Motor neuron (in vitro differentiated cells): ENCODE measurements around the gene CLDN6. TPM values are rescaled to one million over a fixed set of nuclear protein-coding genes. Genes with fewer than 3 reads are reported as not detected.

Experiments
- ATAC-seq, 8 experiments: fragments of 200-7000 bp; cut with Tn5 transposase; replicated peaks in 6 of 8; 2 replicates each; pipeline ENCODE4 v1.8.0; 2021; ENCODE audit warnings: mild to moderate bottlenecking in 8 of 8, moderate library complexity in 8 of 8
- H3K27ac ChIP-seq, 2 donors: fragments of 250-450 bp; sonication (Bioruptor Pico); 2 replicates each; pipeline ENCODE4 v1.9.0; 2021; ENCODE audit warnings: antibody characterized with exemption in 2 of 2, mild to moderate bottlenecking in 2 of 2, moderate library complexity in 1 of 2
- H3K4me1 ChIP-seq, 2 donors: fragments of 250-450 bp; sonication (Bioruptor Pico); replicated peaks in 1 of 2; 2 replicates each; pipeline ENCODE4 v1.6.1; 2021; ENCODE audit warnings: antibody characterized with exemption in 2 of 2, mild to moderate bottlenecking in 2 of 2, moderate library complexity in 1 of 2
- H3K4me3 ChIP-seq, 5 donors: fragments of 250-450 bp; sonication (Bioruptor Pico); 2 replicates each; pipeline ENCODE4 v1.9.0; 2021; ENCODE audit warnings: antibody characterized with exemption in 5 of 5, mild to moderate bottlenecking in 5 of 5, moderate library complexity in 4 of 5
- WGBS, 10 experiments: fragments of 450-650 bp; shearing (Covaris generic); methylation state at CpG; one replicate each; pipeline ENCODE4 v1.0.0; 2022; 5-methylcytosine and 5-hydroxymethylcytosine counted together
- in situ Hi-C, 9 experiments: fragments of 400-800 bp; cut with MboI; loops; one replicate each; pipeline ENCODE4 v1.15.0; 2021; ENCODE audit warnings: low sequenced_read_pairs in 9 of 9, low pct_unique_long_range_greater_than_20kb in 2 of 9; ENCODE audit not compliant: unreplicated experiment in 9 of 9
- total RNA-seq, 8 experiments: library from RNA; unstranded; fragments of 300-600 nt; gene quantifications; 2 replicates each; pipeline versions ENCODE4 v1.2.3 to v1.2.4, GENCODE V29; 2022

The CLDN6 gene, protein sequence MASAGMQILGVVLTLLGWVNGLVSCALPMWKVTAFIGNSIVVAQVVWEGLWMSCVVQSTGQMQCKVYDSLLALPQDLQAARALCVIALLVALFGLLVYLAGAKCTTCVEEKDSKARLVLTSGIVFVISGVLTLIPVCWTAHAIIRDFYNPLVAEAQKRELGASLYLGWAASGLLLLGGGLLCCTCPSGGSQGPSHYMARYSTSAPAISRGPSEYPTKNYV
- 1 to 10 TPM in 4 of 8 experiments, under 1 TPM in 4; 0.27 to 6.0 (median 1.3) TPM for total RNA-seq

DNA sequence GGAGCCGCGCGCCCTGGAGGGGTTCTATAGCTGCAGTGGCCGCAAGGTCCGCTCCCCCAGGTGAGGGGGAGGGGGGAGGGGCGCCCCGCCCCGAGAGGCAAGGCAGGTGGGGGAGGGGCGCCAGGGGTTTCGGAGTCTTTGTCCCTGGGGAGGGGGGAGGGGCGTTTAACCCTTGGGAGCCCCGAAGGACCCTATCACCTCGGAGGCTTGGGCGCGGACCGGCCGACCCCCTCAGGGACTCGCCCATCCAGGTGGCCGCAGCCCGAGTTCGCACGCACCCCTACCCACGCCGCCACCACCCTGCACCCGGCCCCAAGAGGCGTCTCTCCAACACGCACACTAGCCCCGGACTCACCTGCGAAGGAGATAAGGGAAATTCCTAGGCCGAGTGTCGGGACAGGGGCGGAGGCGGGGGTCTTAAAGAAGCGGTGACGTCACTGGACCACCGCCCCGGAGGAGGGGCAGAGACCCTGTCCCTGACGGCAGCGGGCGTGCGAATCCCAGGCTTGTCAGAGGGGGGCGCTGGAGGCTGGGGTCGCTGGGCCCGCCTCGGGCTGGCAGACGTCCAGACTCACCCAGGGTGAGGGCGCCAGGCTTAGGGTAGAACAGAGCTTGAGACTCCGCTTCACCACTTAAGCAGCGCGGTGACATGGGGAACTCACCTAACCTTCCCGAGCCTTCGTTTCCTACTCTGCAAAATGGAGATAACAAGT is at the start of gene CLDN6:
TSS of gene CLDN6 (minus strand) at position 390 of the 713 bp plus-strand sequence. CDS start 2,162 bp downstream, outside the sequence.
- no peak for ATAC-seq

DNA sequence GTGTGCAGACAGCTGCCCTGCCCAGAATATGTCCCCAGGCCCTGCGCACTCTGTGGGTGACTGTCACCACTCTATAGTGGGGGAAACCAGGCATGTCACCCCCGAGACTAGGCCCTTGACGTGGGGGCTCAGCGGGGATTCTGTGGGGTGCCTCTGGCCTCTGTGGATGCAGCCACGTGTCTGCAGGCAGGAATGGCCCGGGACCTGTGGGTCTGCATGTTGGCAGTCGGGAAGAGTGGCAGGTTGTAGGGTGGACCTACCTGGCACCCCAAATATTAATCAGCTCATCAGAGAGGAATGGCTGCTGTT is 48.4 kb upstream of the CLDN6 start:
- Histone ChIP-seq H3K4me1 (no peaks in the 10 kb centered on the region), H3K27ac (no peak overlapping the region), H3K4me3 (no peak overlapping the region)
- in situ Hi-C loops, result no loop called here
- no peak for ATAC-seq
- WGBS, 10 experiments, result 100% methylated on average over 1 of the region's 7 CpGs; no CpG with 5 or more reads in 9 of the 10 experiments

More for the DNA sequence above, at the start of gene CLDN6:
- H3K4me1 ChIP-seq, result peaks cover 19 to 29% of the 10 kb centered on the region in 2 donors
- in situ Hi-C loops, result no loop called here
- no peak within 1 kb of the TSS for H3K27ac ChIP-seq
- peak within 1 kb of the TSS in 3 of 5 donors; percentile 22 to 32 (median 23) for H3K4me3 ChIP-seq
- 5 to 33% (median 18%) methylated on average over 4 to 8 of the region's 52 CpGs; no CpG with 5 or more reads in 6 of the 10 experiments for WGBS, 10 experiments

DNA sequence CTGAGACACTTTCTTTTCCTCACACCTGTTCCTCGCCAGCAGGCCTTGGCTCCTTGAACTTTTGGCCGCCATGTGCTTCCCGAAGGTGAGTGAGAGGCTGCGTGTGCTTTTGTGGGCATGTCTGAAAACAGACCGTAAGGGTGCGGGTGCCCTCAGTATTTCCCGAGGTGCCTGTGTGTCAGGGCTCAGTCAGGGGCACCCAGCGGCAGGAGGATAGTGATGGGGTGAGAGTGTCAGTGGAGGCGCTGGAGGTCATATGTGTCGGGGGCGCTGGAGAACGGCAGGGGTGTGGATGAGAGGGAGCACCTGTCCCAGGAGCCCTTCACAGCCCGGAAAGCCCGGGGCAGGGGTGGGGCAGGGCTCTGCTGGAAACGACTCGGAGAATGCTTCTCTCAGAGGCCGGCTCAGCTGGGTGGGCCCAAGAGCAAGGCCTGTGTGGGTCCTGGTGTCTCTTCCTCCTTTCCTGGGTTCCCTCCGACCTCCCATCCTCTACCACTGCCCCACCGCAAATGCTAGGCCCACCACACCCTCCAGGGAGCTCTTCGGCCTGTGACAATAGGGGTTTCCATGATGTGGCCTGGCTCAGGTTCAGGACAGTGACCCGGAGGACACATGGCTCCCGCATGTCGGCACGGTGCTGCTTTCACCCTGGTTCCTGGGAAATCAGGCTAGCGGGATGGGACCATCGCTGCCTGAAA is 47.9 kb upstream of the CLDN6 start:
- Histone ChIP-seq H3K4me1 (no peaks in the 10 kb centered on the region), H3K27ac (no peak overlapping the region), H3K4me3 (no peak overlapping the region)
- in situ Hi-C loops, result no loop called here
- 40 to 100% (median 91%) methylated on average over 1 to 4 of the region's 26 CpGs; no CpG with 5 or more reads in 4 of the 10 experiments for WGBS, 10 experiments
- ATAC-seq, result peak in 2 of 8 experiments; percentile 7 to 8

DNA sequence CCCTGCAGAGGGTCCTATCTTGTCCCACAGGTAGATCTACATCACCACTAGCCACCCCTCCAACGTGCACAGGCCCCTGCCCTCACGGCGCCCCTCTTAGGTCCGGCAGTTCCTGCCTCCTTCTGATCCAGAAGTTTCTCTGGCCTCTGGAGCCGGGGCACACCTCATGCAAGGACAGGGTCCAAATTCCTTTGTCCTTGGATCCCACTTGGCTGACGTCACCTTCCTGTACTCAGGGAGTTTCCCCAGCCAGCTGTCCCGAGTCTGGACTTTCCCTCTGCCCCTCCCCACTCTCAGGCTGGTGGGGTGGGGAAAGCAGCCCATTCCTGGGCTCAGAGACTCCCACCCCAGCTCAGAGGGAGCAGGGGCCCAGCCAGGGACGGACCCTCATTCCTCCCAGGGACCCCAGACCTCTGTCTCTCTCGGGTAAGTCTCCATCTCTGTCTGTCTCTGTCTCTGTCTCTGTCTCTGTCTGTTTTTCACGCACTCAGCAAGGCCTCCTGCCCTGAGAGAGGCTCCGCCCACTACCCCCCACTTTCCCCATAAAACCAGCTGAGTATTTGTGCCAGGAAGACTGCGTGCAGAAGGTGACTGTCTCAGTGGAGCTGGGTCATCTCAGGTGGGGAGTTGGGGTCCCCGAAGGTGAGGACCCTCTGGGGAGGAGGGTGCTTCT is 47.2 kb upstream of the CLDN6 start, which contains the start of gene IL32:
TSS of gene IL32 (plus strand) at position 572 of the 673 bp plus-strand sequence. CDS start 172 bp downstream, outside the sequence.
- Histone ChIP-seq H3K4me1 (no peaks in the 10 kb centered on the region), H3K4me3 (no peak within 1 kb of the TSS), H3K27ac (no peak within 1 kb of the TSS)
- peak in 6 of 8 experiments; percentile 14 to 86 (median 54) for ATAC-seq
- in situ Hi-C loops, result no loop called here
- 33 to 84% (median 60%) methylated on average over 1 to 7 of the region's 13 CpGs; no CpG with 5 or more reads in 7 of the 10 experiments for WGBS, 10 experiments

DNA sequence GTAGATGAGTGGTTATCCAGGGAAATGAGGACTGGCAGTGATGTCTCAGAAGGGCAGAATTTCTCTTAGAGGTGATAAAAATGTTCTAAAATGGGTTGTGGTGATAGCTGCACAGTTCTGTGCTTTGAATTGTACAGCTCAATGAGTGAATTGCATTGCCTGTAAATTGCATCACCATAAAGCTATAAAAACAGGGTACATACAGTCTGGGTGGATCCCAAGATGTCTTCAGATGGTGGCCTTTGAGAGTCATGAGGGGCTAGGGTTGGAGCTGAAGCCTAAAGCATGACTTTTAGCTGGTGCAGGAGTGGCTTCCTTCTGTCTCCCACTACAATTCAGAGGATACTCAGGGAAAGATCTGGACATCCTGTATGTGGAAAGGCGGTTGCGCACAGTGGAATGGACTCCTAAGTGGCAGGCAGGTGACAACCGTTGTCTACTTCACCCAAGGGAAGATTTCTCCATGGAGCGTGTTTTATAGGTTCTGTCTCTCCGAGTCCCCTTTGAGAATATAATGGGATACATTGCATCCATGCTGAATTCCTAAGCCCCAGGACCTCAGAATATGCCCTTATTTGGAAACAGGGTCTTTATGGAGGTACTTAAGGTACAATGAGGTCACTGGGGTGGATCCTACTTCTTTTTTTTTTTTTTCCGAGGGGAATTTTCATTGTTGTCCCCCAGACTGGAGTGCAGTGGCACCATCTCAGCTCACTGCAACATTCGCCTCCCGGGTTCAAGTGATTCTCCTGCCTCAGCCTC is 45.8 kb upstream of the CLDN6 start:
- Histone ChIP-seq H3K27ac (no peak overlapping the region), H3K4me3 (no peak overlapping the region), H3K4me1 (peaks cover 0 to 6% of the 10 kb centered on the region in 2 donors)
- in situ Hi-C loops, result no loop called here
- ATAC-seq, result no peak
- WGBS, 10 experiments, result 76 to 100% (median 82%) methylated on average over 1 to 6 of the region's 8 CpGs; no CpG with 5 or more reads in 4 of the 10 experiments

DNA sequence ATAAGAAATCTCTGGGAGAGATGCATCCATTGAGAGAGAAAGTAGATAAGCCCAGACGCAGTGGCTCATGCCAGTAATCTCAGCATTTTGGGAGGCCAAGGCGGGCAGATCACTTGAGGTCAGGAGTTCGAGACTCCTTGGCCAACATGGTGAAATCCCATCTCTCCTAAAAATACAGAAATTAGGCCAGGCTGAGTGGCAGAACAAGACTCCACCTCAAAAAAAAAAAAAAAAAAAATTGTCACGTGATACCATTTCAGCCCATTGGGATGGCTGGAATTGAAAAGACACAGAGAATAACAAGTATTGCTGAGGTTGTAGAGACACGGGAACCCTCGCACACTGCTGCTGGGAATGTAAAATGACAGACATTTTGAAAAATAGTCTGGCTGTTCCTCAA is 44.6 kb upstream of the CLDN6 start:
- H3K4me3 ChIP-seq, result no peak overlapping the region
- in situ Hi-C loops, result no loop called here
- no peak overlapping the region for H3K27ac ChIP-seq
- peaks cover 3 to 9% of the 10 kb centered on the region in 2 donors for H3K4me1 ChIP-seq
- 60 to 100% (median 87%) methylated on average over 1 to 6 of the region's 6 CpGs for WGBS, 10 experiments
- no peak for ATAC-seq

DNA sequence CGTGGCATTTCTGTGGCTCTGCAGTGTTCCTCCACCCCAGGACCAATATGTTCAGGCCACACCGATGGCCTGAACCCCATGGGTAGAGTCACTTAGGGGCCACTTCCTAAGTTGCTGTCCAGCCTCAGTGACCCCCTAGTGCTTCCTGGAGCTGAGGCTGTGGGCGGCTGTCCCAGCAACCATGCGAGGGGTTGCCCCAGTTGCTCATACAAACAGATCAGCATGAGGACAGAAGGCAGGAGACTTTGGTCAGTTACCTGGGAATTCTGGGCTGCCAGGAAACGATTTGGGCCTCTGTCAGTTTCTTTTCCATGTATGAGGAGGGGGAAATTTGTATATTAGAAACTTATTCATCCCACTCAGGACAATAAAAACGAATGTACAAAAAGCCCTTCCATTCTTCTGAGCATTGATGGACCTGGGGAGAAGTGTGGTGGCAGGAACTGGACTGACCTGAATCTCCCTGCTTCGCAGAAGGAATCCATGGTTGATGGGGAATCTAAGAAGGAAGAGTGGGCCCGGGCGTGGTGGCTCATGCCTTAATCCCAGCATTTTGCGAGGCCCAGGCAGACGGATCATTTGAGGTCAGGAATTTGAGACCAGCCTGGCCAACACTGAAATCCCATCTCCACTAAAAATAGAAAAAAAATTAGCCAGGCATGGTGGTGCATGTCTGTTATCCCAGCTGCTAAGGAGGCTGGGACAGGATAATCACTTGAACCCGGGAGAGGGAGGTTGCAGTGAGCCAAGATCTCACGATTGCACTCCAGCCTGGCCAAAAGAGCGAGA is 42.5 kb upstream of the CLDN6 start:
- no peak overlapping the region for H3K27ac ChIP-seq
- in situ Hi-C loops, result no loop called here
- 57 to 100% (median 87%) methylated on average over 1 to 9 of the region's 14 CpGs; no CpG with 5 or more reads in 1 of the 10 experiments for WGBS, 10 experiments
- no peak overlapping the region for H3K4me3 ChIP-seq
- ATAC-seq, result no peak
- peaks cover 3 to 9% of the 10 kb centered on the region in 2 donors for H3K4me1 ChIP-seq

DNA sequence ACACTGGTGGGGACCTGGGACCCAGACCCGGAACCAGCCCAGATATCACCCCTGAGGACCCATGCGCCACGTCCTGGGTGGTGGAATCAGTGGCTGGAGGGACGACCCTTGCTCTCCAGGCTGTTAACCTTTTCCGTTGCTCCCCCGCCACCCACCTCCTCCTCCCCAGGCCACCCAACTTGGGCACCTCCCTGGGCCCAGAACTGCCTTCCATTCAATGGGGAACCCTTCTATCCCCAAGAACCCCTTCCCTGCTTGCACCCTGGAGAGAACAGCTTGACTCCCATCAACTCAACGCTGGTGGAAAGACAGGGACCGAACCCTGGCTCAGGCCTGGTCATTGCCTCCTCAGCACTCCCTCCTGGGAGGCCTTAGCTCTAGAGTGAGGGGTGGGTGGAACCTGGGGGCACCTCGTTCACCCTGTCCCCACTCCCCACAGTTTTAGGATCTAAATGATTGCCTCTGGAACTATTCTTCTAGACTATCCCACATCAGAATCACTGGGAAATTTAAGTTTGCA is 41.8 kb upstream of the CLDN6 start:
- peaks cover 3 to 9% of the 10 kb centered on the region in 2 donors for H3K4me1 ChIP-seq
- 20% methylated on average over 1 of the region's 9 CpGs; no CpG with 5 or more reads in 9 of the 10 experiments for WGBS, 10 experiments
- in situ Hi-C loops, result no loop called here
- ATAC-seq, result no peak
- peak overlapping the region in 1 of 2 donors; percentile 66 for H3K27ac ChIP-seq
- peak overlapping the region; percentile 86 to 93 (median 90) for H3K4me3 ChIP-seq

DNA sequence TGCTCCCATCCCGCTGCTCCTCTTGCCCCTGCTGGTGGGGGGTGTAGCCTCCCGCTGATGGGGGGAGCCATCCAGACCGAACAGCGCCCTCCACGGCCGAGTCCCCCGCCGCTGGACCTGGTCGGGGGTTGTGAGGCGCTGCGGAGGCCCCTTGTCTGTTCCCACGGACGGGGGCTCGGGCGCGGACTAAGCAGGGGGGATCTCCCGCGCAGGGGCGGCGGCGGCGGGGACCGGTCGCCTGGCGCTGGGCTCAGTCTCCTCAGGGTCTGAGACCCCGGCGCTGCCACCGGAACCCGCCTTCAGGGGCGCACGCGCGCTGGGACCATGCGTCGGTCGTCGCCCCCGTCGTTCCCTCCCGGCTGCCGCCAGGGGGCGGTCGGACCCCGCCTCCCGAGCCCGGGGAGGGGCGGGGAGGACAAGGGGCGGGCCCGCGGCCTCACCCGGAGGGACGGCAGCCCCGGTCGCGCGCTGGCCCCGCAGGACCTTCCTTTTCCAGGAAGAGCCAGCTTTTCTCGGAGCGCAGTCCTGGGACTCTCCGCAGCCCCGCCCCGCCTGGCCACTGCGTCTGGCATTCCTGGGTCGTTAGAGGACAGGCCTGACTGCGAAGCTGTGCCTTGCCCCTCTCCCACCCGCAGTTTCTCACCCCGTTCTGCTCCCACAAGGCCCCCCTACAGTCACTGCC is 41.2 kb upstream of the CLDN6 start:
- H3K27ac ChIP-seq, result peak overlapping the region; percentile 45 to 72
- WGBS, 10 experiments, result no CpG with 5 or more reads among the region's 67 CpGs
- peak overlapping the region; percentile 86 to 93 (median 90) for H3K4me3 ChIP-seq
- H3K4me1 ChIP-seq, result peaks cover 3 to 9% of the 10 kb centered on the region in 2 donors
- in situ Hi-C loops, result no loop called here
- ATAC-seq, result peak; percentile 82 to 93 (median 90)

DNA sequence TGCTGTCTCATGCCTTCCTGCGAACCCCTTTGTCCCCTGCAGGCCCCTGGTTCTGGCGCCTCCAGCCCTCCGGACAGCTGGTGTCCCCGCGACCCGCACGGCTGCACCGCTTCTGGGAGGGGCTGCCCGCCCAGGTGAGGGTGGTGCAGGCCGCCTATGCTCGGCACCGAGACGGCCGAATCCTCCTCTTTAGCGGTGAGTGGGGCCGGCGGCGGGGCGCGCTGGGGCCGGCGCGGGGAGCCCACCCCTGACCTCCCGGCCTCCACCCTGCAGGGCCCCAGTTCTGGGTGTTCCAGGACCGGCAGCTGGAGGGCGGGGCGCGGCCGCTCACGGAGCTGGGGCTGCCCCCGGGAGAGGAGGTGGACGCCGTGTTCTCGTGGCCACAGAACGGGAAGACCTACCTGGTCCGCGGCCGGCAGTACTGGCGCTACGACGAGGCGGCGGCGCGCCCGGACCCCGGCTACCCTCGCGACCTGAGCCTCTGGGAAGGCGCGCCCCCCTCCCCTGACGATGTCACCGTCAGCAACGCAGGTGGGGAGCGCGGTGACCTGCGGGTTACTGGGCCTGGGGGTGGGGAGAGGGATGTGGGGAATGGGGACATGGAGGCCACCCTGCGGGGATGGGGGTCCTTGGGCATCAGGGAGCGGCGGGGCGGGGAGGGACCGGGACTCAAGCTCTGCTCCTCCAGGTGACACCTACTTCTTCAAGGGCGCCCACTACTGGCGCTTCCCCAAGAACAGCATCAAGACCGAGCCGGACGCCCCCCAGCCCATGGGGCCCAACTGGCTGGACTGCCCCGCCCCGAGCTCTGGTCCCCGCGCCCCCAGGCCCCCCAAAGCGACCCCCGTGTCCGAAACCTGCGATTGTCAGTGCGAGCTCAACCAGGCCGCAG is 40.4 kb upstream of the CLDN6 start:
- WGBS, 10 experiments, result 80 to 100% (median 100%) methylated on average over 1 of the region's 77 CpGs; no CpG with 5 or more reads in 7 of the 10 experiments
- peak; percentile 12 to 70 (median 54) for ATAC-seq
- Histone ChIP-seq H3K4me1 (peaks cover 3 to 9% of the 10 kb centered on the region in 2 donors), H3K4me3 (peak overlapping the region; percentile 86 to 93 (median 90)), H3K27ac (peak overlapping the region in 1 of 2 donors; percentile 72)
- in situ Hi-C loops, result no loop called here
